Activated T-cell treated with anti-CD3 and anti-CD28 coated beads for 48 hours (primary cell): ENCODE results near the gene TTC39C.
"Not testable (repeated sequence)": the region's sequence is repeated elsewhere in the genome, so short reads cannot be mapped to it uniquely, and the experiment has no call there.

Source experiments
- DNase-seq: peaks from one replicate; pipeline ENCODE4 v3.0.0-alpha.2; 2020; ENCODE audit warnings: low read depth

The TTC39C gene

DNA sequence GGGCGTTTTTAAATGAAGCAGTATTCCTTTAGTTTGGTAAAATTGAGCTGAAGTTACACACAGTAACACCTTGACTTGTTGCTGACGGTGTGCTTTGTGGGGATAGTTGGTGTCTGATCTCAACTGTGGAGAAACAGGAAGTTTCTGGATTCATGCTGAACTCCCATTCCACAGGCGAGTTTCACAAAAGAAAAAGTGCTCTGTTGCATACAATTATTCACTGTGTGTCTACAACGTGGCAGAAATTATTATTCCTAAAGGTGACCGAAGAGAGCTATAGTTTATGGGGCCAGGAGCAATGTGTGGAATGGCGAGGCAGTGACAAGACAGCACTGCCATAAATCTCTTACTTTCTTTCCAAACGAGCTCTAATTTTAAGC, 123.8 kb downstream of the TTC39C start:
- DNase-seq, result no peak

DNA sequence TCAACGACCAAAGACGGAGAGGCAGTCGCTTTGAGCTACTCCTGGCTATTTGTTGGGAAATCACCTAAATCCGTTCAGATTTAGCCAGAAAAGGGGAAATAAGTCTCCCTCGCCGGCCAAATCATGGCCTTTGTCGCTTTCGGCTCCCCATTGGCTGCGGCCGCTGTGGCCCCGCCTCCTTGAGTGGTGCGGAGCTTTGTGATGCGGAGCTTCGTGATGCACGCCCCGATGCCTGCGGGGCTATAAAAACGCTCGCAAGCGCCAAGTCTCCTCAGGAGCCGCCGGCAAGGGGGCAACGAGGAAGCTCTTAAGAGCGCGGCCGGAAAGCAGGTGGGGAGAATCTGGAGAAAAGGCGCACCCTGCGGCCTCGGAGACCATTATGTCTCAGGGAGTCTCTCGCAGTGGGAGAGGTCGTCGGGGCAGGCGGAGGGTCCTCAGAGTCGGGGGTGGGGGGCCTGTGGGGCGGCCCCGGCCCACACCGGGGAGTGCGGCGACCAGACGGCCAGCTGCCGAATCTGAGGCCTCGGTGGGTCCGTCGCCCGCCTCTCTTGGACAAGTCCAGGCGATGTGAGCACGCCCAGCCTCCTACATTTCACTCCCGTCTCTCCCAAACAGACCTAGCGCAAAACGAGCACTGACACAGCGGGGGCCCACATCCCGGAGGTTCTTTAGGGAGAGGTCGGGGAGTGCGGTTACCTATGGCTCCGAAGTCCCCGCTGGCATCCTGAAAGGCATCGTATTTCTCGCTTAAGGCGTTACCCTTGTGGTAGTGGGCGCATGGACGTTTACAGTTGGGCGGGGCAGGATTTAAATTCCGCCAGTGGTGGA, 124.4 kb downstream of the TTC39C start, which contains the start of gene CABYR:
Gene CABYR, plus strand, starts transcription at position 274 of the 828 bp plus-strand sequence. CDS start 4,053 bp downstream, outside the sequence.
- DNase-seq, result peak; percentile 71

DNA sequence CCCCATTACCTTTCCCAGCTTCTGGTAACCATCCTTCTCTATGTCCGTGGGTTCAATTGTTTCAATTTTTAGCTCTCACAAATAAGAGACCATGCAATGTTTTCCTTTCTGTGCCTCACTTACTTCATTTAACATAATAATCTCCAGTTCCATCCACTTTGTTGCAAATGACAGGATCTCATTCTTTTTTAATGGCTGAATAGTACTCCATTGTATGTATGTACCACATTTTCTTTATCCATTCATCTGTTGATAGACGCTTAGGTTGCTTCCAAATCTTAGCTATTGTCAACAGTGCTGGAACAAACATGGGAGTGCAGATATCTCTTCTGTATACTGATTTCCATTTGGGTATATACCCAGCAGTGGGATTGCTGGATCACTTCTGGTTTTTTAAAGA, 126.1 kb downstream of the TTC39C start:
- no peak for DNase-seq

DNA sequence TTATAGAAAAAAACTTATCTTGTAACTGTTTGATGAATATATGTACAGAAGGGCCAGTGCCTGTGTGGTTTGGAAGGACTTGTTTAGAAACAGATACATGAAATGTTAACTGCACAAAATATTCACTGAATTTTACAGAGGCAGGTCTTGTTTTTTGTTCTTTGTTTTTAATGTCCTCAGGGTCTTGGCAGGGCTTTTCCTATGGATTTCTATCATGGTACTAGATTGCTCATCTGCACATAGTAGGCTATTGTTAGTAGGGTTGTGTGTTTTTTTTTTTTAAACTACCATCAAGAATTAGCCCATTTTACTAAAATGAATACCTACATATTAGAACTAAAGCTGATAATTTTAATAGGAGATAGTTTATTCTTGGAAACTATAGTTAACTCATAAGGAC, 127.8 kb downstream of the TTC39C start:
- no peak for DNase-seq

DNA sequence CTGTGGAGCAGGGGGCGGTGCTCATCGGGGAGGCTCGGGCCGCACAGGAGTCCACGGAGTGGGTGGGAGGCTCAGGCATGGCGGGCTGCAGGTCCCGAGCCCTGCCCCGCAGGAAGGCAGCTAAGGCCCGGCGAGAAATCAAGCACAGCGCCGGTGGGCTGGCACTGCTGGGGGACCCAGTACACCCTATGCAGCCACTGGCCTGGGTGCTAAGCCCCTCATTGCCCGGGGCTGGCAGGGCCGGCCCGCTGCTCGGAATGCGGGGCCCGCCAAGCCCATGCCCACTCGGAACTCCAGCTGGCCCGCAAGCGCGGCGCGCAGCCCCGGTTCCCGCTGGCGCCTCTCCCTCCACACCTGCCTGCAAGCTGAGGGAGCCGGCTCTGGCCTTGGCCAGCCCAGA, 135.0 kb downstream of the TTC39C start:
- not testable (repeated sequence) for DNase-seq

DNA sequence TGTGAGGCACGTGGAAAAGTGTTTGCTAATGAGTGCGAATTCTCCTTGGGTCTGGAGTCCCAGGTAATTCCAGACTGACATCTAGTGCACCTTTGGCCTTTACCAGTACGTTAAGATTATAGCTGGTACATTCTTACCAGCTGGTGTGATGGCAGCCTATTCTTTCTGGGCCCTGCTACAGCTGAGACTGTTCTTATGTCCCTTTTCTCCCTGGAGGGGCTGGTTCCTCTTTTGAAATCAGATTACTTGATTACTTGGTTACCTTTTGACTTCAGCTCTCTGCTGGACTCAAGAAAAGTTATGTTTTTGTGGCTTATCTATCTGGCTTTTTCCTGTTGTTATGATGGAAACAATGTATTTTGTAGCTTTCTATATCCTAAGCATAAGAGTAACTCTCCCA, 138.8 kb downstream of the TTC39C start:
- no peak for DNase-seq

DNA sequence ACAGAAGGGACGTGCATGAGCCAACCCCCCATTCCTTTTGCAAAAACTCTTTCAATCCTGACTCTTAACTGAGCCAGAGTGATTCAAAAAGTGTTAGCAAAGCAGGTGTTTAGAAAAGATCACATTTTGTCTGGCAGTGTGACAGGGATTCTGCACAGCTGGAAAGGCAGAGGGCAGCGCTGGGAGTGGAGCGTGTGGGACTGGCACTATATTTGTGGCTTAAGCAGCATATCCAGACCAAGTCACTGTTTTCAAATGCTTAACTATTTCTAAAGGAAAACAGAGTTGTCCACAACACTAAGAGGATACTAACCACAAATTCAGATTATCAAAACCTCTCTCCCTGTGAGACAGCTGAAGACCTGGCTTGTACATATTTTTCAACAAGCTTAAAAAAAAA, 143.3 kb downstream of the TTC39C start:
- no peak for DNase-seq

DNA sequence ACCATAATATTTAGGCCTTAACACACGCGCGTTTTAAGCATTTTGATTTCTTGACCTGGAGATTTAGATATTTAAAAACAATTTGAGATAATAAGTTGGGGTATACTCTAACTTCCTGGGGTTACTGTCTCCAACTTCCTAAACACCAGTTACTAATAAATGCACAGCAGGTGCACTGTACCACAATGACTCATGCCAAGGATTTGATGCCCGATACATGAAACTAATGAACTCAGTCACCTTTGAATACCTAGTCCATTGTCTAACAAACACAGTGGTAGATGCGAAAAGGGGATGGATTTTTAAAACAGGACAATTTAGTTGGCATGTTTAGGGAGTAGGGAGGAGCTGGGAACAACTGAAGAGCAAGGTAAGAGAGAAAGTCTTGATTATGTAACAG, 145.5 kb downstream of the TTC39C start:
- no peak for DNase-seq

DNA sequence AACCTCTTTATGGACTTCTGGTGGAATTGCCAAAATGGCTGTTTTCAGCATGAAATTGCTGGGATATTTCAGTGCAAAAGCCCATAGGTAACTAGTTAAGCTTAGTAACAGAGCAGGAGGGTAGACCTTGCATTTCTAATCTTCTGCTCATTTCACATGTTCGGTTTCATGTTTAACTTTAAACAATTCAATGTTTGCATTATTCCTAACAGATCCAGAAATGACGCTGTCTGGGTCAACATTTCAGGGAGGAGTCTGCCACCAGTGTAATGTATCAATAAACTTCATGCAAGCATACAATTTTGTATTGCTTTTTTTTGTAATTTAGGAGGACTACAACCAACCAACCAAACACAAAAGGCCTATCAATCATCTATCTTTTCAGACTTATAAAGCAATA, 146.8 kb downstream of the TTC39C start:
- no peak for DNase-seq

DNA sequence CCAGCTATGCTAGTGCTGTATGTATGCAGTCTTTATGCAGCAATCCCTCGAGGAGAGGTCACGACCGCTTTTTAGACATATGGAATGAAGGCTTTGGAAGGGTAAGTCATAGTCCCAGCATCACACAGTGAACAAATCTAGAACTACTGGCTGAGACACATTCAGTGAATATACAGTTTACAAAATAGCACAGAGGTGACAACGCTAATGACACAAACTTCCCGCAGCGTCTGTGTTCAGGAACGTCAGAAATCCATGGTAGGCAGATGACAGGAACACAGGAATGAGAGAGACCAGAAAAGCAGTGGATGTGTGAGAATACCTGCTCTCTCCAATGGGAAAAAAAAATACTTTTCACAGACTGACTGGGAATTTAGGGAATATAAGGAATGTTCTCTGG, 153.9 kb downstream of the TTC39C start:
- DNase-seq, result no peak

DNA sequence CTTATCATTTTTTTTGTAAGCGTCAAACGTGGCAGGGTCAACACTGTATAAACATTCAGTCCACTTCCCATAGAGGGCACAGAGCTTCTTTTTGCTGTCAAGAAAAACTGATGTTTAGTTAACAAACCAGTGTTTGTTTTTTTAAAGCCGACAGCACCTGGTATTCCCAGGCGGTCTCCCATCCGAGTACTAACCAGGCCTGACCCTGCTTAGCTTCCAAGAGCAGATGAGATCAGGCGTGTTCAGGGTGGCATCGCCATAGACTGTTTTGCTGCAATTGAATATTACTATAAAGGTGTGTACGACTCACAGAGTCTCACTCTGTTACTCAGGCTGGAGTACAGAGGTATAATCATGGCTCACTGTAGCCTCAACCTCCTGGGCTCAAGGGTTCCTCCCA, 155.8 kb downstream of the TTC39C start:
- peak; percentile 1 for DNase-seq

DNA sequence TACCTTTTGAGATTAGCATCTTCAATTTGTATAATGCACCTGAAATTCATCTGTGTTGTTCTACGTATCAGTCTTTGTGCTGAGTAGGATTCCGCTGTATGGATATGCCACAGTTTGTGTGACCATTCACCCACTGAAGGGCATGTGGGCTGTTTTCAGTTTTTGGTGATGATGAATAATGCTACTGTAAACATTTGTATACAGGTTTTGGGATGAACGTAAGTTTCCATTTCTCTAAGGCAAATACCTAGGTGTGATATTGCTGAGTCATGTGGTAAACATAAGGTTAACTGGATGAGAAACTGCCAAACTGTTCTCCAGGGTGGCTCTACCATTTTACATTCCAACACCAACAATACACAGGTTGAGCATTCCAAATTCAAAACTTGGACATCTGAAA, 159.4 kb downstream of the TTC39C start:
- DNase-seq, result no peak

DNA sequence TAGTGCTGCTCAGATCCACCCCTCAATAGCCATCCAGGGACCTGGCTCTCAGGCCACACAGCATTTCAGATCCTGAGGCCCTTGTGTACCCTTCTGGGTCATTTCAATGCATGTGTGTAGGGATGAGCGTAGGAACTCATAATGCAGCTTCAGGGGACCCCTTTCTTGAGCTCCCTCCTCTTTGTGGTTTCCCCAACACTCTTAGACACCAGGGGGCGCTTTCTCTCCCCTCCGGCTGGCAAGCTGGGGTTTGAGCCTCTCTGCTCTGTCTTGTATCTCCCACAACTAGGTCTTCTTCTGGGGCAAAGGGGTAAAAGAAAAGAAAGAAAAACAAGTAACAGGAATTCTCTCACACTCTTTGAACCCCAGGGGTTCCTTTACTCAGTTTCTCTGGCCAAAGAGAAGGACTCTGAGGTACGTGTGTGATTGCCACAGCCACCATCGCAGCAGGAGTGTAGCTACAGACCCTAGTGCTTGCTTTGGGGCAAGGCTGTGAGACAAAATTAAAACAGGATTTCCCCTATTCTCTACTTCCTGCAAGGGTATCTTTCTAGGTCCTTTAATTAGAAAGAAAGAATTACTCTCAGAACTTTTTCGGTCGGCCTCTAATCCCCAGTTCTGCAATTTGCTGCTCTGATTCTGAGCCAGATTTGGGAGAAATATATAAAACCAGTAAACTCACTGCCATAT, 162.3 kb downstream of the TTC39C start:
- peak; percentile 44 for DNase-seq

DNA sequence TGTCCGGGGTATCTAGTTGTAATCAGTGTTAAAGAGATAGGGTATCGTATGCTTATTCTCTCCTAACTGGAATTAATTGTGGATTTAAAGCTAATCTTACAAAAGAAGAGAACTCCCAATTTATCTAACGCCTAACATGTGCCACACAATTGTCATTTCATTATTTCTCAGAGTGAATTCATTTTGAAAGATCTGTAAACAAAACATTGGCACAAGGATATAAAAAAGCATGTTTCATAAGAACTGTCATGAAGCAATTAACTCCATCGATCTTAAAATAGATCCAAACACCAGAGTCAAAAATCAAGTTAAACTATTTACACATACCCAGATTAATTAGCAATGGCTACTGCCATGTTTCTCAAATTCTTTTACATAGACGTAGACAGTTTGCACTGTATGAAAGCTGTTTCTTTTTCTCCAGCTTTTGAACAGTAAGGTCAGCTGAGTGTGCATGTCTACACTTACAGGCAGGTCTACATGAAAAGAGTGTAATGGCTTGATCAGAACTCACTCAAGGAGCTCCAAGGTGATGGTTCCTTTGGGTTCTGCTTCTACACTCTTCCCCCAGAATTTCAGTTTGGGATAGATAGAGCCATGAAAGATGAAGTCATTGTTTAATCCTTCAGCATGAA, 163.1 kb downstream of the TTC39C start:
- DNase-seq, result no peak

DNA sequence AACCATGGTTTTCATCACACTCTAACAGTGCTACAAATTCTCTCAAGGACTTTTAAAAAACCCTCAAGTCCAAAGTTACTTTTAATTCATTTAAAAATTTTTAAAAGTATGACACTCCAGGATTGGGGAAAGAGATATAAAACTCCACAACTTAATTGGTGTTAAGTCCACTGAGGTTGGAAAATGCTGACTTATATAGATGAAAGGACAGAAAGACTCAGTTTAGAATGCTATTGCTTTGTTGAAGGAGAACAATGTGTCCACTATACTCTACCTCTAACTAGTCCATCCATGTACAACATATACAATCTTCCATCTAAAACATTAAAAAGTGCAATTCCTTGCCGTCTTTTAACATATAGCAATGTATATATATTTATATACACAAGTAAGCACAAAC, 165.5 kb downstream of the TTC39C start:
- no peak for DNase-seq

DNA sequence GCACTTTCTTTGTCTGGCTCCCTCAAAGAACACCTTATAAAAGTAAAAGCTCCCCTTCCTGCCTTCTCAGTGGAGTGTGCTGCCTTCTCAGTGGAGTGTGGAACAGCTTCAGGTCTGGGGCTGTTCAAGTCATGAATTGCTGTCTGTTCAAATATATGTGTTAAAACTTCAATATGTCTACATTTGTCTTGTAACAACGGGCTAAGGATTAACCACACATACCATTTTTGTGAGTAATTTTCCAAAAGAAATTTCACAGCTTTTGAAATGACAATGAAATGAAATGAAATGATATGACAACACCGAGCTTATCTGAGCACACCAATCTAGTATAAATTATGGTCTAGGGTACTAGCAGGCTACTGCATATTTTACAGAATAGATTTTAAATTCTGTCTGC, 167.3 kb downstream of the TTC39C start:
- DNase-seq, result no peak
